HG03469 (cell line): ENCODE measurements around the gene PCNX2.

Source experiments
- ATAC-seq: cut with Tn5 transposase; IDR thresholded peaks from one replicate; pipeline ENCODE4 v1.9.1; 2021; ENCODE audit warnings: mild to moderate bottlenecking, moderate library complexity, moderate number of reproducible peaks; ENCODE audit not compliant: unreplicated experiment

PCNX2 gene

DNA sequence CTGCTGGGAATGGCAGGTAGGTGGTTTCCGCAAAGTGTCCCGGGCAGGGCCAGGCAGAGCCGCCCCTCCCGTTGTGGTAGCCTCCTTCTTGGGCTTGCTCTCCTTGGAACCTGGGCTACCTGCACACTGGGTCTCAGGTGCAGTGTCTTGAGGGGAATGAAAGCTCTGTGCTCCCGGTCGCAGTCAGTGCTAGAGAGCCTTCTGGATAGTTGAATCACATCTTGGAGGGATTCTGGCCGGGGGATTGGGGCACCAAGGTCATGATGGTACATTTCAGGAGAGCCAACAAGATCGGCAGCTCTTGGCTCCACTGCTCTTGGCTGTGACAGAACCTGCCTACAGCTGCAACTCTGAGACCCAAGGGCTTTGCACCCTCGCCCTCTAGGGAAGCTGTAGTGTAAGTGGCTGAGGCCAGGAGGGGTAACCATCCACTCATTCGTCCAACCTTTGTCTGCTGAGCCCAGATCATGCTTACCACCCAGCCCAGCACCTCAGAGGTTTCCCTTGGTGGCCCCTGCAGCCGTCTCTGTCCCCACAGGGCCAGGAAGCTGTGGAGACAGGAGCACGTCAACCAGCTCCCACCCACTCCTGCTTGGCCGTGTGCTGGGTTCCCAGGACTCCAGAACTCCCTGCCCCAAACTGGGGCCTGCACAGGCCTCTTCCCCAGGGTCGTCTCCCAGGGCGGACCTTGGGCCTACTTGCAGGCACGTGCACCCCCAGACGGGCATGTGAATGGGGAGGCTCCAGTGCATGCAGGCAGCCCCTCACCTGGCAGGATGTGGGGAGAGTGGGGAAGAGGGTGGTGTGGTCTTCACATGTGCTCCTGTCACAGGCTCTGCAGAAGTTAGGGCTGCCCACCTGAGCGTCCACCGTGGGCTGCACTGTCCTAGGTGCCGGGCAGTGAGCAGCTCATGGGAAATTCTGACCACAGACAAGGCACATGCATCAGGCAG, 305.1 kb downstream of the PCNX2 start:
- ATAC-seq: no peak

DNA sequence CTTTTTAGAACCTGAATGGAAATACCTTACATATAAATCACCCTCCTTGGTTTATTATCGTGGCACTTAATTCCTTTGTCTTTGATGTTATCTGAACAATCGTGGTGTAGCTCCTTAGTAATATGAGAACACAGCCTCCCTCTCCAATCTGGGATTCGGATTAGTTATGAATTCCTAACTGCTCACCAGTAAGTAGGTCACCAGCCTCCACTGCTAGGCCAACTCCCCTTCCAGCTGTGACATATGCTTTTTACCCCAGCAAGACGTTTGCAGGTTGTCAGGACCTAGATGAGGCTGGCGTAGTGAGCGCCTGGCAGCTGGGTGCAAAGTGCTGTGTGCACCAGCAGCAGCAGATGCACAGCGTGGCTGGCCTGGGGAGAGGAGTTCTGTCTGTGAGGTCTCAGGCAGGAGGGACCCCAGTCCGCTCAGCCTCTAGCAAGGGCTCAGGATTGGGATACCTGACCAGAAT, 306.9 kb downstream of the PCNX2 start:
- ATAC-seq: no peak

DNA sequence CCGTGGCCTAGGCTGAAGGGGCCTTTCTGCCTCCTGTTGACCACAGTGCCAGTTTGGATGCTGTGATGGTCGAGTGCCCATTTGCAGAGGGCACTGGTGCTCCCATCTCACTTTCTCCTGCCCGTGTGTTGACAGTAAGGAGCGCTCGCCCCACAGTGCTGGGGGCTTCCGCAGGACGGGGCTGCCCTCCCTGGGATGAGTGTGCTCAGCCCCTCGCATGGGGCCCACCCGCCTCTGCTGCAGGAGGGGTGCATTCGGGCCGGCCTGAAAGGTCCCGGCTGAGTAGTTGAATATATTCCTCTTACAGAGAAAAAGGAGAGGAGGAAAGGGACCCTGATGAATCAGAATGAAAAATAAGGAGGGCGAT, 307.8 kb downstream of the PCNX2 start:
- ATAC-seq: no peak

DNA sequence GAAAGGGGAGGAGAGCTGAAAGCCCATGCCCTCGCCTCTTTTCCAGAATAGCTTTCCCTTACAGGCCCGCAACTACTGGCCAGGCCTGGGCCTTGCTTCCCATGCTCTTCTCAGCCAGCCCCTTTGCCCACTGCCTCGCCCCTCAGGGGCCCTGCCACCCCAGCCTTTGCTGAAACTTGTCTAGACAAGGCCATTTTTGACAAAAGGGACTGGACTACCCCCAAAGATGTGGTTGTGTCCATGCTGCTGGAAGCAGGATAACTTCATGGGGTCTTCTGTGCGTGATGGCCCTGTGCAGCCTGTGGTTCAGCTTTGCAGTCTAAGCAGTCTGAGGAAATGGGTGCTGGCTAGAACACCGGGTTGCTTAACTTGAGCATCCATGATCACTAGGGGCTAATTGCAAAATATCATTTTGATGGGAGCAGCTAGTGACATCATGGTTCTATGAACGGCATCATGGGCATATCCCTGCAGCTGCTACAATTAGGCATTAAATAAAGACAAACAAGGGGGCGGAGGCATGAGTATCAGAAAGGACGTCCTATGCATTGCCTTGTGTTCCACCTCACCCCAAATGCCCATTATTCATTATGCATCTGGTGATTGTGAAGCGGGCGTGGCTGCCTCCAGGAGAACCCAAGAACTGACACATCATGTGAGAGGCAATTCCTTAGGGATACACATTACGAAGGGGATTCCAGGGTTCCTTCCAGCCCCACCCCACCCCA, 308.3 kb downstream of the PCNX2 start:
- ATAC-seq: no peak

DNA sequence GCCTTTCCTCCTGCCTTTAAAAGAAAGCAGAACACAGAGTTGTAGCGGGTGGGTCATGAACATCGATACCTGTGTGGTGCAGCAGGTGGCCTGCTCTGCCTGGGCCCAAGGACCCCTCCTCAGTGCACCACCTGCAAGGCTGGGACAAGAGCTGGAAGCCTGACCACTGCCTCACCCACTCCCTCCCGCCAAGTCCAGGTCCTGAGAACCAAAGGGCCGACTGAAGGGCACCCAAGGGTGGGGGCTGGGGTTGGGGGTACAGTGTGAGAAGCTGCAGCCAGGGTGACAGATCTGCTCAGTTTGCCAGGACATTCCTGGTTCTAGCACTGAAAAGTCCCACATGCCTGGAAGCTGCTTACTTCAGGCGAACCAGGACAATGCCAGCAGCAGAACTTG, 309.0 kb downstream of the PCNX2 start:
- ATAC-seq: no peak

DNA sequence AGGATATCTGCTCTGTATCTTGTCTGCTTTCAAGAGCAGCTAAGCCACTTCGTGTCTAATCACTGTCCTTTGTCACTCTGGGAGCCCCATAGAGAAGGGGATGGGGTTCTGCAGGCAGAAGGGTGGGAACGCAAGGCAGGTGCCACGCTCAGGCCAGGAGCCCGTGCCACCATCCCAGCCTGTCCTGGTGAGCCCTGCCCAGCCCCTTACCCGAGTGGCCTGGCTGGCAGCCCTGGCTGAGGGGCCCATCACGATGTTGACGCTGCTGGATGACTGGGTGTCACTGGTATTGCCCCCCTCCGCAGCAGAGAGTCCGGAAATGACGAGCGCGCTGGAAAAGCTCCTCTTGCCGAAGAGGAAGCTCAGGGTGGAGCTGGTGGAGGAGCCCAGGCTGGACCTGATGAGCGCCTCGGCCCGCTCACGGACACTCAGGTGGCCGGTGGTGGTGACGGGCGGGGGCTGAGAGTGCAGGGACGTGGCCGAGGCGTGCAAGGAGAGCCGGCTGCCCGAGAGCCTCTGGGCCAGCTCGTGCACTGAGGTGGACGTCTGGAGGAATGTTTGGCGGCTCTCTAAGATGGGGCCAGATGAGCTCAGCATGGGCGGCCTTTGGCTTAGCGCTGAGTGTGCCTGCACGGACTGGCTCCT, 309.5 kb downstream of the PCNX2 start:
- ATAC-seq: no peak

DNA sequence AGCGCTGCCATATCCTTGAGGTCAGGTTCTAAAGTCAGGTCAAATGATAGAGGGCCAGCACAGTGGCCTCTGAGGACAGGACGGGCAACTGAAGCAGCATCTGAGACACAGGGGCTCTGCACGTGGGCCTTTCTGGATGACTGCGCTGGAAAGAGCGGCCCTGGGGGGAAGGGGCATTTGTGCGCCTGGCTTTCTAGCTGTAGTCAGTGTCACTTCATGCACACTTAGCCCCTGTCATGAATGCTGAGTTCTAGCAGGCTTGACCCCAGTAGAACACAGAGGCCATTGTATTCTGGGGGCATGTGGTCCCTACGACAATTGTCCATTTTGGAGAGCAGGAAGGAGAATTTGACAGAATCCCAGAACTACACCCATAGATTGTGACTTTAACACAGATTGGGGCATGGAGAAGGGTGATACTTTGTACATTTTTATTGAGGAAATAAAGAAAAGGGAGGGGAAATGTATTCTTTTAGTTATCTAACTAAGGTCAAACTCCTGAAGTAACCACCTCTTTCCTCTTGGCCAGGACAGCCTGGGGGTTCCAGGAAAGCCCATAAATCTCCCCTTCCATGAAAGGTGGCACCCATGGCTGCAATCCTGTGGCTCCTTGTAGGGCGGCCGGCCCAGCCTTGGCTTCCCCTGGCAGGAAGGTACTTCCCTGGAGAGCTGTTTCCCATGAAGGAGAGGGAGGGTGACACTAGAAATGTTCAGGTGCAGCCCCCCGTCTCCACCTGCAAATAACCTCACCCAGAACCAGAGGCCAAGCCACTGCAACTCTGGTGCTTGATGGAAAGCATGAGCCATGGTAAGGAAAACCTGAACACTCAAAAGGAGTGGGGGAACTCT, 310.7 kb downstream of the PCNX2 start:
- ATAC-seq: no peak

DNA sequence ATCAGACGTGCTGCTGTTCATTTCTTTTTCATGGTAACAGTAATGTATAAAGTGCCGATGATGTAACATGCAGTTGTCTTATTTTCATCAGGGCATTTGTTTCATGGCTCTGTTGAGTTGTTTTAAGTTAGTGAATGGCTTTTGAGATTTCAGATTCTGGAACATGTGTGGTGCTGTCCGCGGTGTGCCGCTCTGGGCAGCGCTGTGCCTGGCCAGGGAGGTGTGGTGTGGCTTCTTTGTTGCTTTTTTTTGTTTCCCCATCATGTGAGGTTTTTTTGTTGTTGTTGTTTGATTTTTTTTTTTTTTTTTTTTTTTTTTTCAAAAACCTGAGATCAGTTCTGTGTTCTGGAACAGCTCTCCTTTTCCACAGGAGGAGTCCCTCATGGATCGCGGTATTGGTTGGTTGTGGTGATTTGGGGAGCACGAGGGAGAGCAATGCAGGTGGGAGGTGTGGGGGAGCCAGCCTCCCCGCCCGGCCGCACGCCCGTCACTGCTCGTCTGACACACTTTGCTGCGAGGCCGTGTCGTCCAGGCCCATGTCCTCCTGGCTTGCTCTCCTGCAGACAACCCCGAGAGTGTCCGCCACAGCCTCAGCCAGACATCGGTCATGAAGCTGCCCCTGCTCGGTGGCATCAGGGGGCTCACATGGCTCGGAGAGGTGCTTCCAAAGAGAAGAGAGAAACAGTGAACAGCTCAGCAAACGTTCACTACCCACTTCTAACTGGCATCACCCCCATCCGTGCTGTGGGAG, 311.5 kb downstream of the PCNX2 start:
- no peak for ATAC-seq

DNA sequence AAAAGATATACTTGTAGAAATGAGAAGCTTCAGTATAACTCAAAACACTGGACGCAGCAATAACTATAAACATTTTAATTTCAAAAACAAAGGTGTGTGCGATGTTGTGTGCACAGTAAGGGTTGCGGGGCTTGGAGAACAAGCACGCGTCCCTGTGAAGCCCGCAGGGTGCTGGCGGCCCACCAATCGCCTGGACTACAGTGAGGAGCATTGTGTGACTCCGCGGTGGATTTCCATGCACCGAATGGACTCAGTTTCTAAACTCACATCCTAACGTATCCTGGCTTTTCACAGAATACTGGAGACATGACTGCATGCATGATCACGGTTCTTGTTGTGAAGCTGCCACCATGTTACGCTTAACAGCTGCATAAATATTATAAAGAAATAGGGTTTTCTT, 312.1 kb downstream of the PCNX2 start:
- ATAC-seq: no peak

DNA sequence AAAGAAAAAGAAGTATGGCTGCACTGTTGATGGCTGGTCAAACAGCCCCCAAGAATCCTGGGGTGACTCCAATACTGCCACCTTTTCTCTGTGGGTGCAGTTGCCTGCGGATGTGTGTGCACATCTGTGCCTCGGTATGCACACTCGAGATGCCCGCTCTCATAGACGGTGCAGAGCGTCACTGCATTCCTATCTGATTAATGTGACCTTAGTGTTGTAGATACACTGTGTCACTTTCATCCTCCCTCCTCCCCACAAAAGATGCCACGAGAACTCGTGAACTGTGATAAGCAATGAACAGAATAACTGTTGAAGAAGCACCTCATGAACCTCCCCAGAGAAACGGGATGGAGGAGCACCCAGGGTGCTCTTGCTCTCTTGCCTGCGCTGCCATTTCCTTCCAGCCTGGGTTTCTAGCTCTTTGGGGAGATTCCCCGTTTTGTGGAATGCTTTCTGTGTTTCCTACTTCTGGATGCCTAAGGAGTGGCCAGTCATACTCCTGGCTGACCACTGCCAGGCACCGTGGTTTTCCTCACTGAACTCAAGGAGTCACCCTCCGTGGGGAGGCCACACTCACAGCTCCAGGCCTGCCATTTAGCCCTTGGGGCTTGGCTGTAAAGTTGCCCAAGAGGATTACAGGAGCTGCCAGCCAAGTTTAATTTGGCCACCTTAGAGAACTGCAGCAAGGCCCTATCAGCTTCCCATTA, 313.1 kb downstream of the PCNX2 start:
- no peak for ATAC-seq

DNA sequence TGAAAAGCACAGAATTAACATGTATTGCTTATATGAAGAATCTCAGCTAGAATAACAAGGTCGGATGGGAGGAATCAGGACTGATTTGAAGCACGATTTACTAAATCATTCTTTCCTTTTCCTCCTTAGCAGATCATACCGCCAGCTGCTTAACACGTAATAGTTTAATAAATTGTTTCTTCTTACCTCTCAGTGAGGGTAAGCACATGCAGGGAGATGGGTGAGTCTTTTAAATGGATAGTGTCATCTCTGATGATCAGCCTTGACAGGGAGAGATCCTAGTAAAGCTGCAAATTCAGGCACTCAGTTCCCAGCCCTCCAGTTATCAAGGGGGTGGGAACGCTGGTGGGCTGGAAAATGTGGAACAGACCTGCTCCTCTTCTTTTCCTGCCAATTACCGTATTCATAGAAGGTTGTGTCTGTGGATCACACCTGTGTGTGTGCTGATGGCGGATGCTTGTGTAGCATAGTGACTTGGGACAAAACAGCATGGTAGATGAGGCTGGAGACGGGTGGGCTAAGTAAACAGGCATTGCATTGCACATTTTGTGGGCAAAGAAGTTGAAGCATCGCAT, 314.5 kb downstream of the PCNX2 start:
- ATAC-seq: no peak

DNA sequence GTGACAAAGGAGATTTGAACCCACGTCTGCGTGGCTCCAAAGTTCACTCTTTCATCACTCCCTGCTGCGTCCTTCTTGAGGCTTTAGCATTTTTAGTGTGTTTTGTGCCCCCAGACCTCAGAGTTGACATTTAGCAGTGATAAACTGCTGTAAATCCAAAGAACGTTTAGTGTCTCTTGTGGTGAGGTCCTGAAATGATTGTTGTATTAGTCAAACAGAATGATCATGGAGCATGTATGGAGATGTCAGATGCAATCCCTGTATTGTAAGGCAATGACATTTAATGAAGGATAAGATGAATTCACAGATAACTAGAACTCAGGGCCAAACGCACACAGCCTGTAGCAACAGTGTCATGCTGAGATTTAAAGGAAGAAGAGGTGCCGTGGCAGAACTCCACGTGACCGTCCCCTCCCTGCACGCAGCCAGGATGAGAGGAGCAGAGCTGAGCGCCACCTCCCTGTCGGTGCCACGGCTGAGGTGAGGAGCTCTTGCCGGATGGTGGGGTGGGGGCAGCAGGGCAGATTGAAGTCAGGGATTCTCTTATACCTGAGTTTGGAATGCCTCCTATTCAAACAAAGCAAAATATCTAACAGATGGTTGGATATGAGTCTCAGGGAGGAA, 315.1 kb downstream of the PCNX2 start:
- no peak for ATAC-seq

DNA sequence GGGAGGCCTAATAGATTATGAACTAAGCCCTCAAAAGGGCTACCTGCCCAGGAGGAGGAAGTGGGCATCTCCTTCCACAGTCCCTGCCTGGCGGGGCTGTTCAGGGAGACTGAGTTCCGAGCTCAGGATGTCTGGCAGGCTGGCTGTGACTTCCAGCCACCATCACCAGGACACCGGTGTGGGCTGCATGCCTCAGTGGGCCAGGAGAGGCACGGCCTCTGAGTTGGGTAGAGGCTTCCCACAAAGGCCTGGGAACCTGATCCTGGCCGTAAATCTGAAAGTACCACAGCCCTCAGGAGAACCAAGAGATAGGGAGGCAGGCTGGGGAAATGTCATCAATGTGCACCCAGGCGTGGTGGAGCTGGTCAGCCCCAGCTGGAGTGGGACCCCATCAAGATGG, 316.0 kb downstream of the PCNX2 start:
- ATAC-seq: no peak

DNA sequence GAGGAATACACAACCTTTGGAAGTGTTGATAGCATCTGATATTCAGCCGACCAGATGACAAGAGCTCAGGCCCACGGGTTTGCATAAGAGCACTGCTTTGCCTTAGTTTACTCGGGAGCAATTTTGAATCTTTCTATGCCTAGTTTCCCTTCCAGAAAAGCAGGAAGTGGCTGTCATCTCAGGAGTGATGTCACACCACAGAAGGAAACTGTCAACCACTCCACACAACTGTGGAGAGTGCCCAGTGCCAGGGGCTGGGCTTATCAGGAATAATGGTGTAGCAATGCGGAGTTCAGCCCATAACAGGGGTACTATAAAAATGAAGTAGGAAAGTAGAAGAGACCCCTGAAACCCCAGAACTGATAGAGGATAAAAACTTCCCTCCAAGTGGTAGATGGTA, 316.7 kb downstream of the PCNX2 start:
- ATAC-seq: no peak

DNA sequence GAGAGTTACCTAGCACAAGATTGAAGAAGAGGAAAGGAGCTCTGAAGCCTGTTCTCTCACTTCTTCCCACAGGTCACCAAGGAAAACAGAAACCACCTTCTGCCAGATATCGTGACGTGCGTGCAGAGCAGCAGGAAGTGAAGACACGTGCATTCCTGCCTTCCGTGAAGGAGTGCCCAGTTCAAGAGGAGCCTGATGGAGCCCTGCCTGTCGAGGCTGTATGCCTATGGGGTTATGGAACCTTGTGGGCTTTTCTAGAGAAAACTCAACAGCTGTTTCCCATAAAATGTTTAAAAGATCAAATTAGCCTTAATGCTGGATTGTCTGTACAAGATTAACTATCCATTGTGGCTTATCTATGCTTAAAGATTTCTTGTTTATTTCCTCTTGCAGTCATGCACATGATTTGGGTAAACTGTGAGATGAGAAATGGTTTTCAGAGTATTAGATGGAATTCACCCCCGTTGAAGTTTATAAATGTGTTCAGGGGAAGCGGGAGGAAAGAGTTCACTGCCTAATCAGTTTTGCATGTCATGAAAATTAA, 317.4 kb downstream of the PCNX2 start:
- no peak for ATAC-seq

DNA sequence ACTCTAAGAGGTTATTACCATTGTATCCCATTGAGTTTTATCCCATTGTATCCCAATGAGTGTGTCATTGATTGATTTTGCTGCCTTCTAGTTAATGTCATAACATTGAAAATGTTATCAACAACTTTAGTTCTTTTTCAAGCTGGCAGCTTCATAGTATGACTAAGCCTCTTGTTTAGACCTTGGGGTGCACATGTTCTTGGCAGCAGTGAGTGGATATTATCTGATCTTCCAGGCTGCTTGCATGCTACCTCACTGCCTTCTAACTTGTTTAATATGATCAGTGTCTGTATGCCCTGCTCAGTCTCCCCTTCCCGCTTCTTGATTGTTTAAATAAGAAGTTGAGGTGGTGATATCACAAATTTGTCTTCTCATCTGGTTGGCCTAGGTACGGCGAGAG, 320.6 kb downstream of the PCNX2 start:
- ATAC-seq: no peak

DNA sequence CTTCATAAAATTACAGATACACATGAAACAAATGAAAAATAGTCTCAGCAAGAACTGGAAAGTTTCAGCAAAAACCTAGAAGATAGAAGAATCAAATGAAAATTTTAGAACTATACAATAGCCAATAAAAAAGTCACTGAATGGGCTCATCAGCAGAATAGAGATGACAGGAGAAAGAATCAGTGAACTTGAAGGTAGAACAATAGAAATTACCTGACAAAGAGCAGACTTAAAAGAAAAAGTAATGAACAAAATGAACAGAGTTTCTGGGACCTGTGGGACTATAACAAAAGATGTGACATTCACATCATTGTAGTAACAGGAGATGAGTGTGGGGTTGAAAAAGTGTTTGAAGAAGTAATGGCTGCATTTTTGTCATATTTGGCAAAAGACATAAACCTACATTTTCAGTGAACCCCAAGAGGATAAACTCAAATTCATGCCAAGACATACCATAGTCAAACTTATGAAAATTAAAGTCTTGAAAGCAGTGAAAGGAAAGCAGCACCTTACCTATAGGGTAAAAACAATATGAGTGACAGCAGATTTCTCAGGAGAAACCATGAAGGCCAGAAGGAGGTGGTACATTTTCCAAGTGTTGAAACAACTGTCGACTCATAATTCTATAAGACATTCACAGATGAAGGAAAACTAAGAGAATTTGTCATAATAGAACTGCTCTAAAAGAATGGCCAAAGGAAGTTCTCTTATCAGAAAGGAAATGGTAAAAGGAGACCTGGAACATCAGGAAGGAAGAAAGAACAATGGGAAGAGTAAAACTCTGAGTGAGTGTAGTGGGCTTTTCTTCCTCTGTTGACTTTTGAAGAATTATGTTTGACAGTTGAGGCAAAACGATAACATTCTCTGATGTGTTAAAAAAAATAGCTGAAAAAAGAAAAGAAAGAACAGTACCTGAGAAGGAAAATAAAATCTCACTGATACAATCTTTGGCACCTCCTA, 321.6 kb downstream of the PCNX2 start:
- no peak for ATAC-seq
